WTC11 (cell line): ENCODE data around the gene ETV2. TPM values are rescaled to one million over a fixed set of nuclear protein-coding genes. Genes with fewer than 3 reads are reported as not detected.

Experiments used
- ATAC-seq: fragments of 200-7000 bp; cut with Tn5 transposase; 2 replicates; pipeline ENCODE4 v1.10.0; 2021; ENCODE audit warnings: mild to moderate bottlenecking, moderate library complexity
- CTCF ChIA-PET: fragments of 300-600 bp; sonication (Branson Sonifier 250); formaldehyde crosslinking; loops from one replicate; lab custom pipeline; 2021; ENCODE audit warnings: antibody characterized with exemption; lab: Charles Lee
- POLR2A ChIA-PET: fragments of 350-600 bp; sonication (Branson Sonifier 250); formaldehyde crosslinking; loops from one replicate; lab custom pipeline; 2021; ENCODE audit warnings: antibody characterized with exemption; lab: Charles Lee
- DNase-seq: peaks from one replicate; pipeline ENCODE4 v3.0.0; 2021; ENCODE audit warnings: low spot score
- H3K27ac Mint-ChIP-seq: 2 replicates; pipeline ENCODE4 v1.8.0; 2021; ENCODE audit warnings: mixed read lengths
- H3K27me3 Mint-ChIP-seq: 2 replicates; pipeline ENCODE4 v1.8.0; 2021; ENCODE audit warnings: low read depth, mild to moderate bottlenecking, moderate library complexity, mixed read lengths
- H3K36me3 Mint-ChIP-seq: 2 replicates; pipeline ENCODE4 v1.8.0; 2021; ENCODE audit warnings: mixed read lengths
- H3K4me1 Mint-ChIP-seq: 2 replicates; pipeline ENCODE4 v1.8.0; 2022; ENCODE audit warnings: mixed read lengths
- H3K4me3 Mint-ChIP-seq: 2 replicates; pipeline ENCODE4 v1.8.0; 2021; ENCODE audit warnings: mild to moderate bottlenecking, moderate library complexity, mixed read lengths
- H3K9me3 Mint-ChIP-seq: 2 replicates; pipeline ENCODE4 v1.8.0; 2021; ENCODE audit warnings: mixed read lengths
- GTF2I ChIP-seq: fragments of 250-450 bp; sonication (Bioruptor Pico); conservative IDR thresholded peaks from 2 replicates; pipeline ENCODE4 v1.4.0; 2021; ENCODE audit warnings: mild to moderate bottlenecking
- JAZF1 ChIP-seq: fragments of 250-450 bp; sonication (Bioruptor Pico); IDR thresholded peaks from 2 replicates; pipeline ENCODE4 v1.9.0; 2021; ENCODE audit warnings: moderate library complexity, mild to moderate bottlenecking, inconsistent platforms
- JUN ChIP-seq: sonication (generic); formaldehyde crosslinking; IDR thresholded peaks from 2 replicates; pipeline ENCODE4 v1.8.0; 2023; ENCODE audit warnings: mild to moderate bottlenecking, missing genetic modification reagents
- KAT7 ChIP-seq: sonication (generic); formaldehyde crosslinking; IDR thresholded peaks from 2 replicates; pipeline ENCODE4 v1.8.1; 2023; ENCODE audit warnings: missing genetic modification reagents, mild to moderate bottlenecking, borderline replicate concordance
- MXD4 ChIP-seq: fragments of 250-450 bp; sonication (Bioruptor Pico); IDR thresholded peaks from 2 replicates; pipeline ENCODE4 v1.8.0; 2021; ENCODE audit warnings: mild to moderate bottlenecking, moderate library complexity, borderline replicate concordance
- MYBL2 ChIP-seq: sonication (generic); formaldehyde crosslinking; IDR thresholded peaks from 2 replicates; pipeline ENCODE4 v1.8.1; 2023; ENCODE audit warnings: mild to moderate bottlenecking, moderate library complexity, missing genetic modification reagents
- NFATC4 ChIP-seq: fragments of 250-450 bp; sonication (Bioruptor Pico); IDR thresholded peaks from 2 replicates; pipeline ENCODE4 v1.9.0; 2021; ENCODE audit warnings: mild to moderate bottlenecking
- OVOL2 ChIP-seq: fragments of 250-450 bp; sonication (Bioruptor Pico); IDR thresholded peaks from 2 replicates; pipeline ENCODE4 v1.9.0; 2021; ENCODE audit warnings: mild to moderate bottlenecking, borderline replicate concordance
- PRRX2 ChIP-seq: fragments of 250-450 bp; sonication (Bioruptor Pico); IDR thresholded peaks from 2 replicates; pipeline ENCODE4 v1.8.0; 2021; ENCODE audit warnings: mild to moderate bottlenecking
- TEAD1 ChIP-seq: sonication (generic); formaldehyde crosslinking; IDR thresholded peaks from 2 replicates; pipeline ENCODE4 v1.8.0; 2022; ENCODE audit warnings: mild to moderate bottlenecking, missing genetic modification reagents
- ZBTB21 ChIP-seq: sonication (generic); formaldehyde crosslinking; IDR thresholded peaks from 2 replicates; pipeline ENCODE4 v1.8.1; 2023; ENCODE audit warnings: mild to moderate bottlenecking, missing genetic modification reagents, borderline replicate concordance
- ZNF263 ChIP-seq: sonication (generic); formaldehyde crosslinking; IDR thresholded peaks from 2 replicates; pipeline ENCODE4 v1.8.1; 2022; ENCODE audit warnings: low read depth, mild to moderate bottlenecking, moderate library complexity, missing genetic modification reagents
- ZNF416 ChIP-seq: fragments of 250-450 bp; sonication (Bioruptor Pico); IDR thresholded peaks from 2 replicates; pipeline ENCODE4 v1.9.0; 2021; ENCODE audit warnings: mild to moderate bottlenecking, inconsistent platforms
- ZNF671 ChIP-seq: fragments of 250-450 bp; sonication (Bioruptor Pico); IDR thresholded peaks from 2 replicates; pipeline ENCODE4 v1.8.0; 2021; ENCODE audit warnings: mild to moderate bottlenecking
- total RNA-seq: library from RNA; stranded (reverse); gene quantifications from 3 replicates; pipeline ENCODE4 v1.2.3, GENCODE V29; 2021
- TF ChIP-seq, protein P1 (sequence below): sonication (generic); formaldehyde crosslinking; IDR thresholded peaks from 2 replicates; pipeline ENCODE4 v1.8.1; 2023; ENCODE audit warnings: mild to moderate bottlenecking, moderate library complexity, missing genetic modification reagents
- TF ChIP-seq, protein P2 (sequence below): sonication (generic); formaldehyde crosslinking; IDR thresholded peaks from 2 replicates; pipeline ENCODE4 v1.8.0; 2023; ENCODE audit warnings: missing genetic modification reagents, mild to moderate bottlenecking, borderline replicate concordance
- TF ChIP-seq, protein P3 (sequence below): sonication (generic); formaldehyde crosslinking; IDR thresholded peaks from 2 replicates; pipeline ENCODE4 v1.8.1; 2023; ENCODE audit warnings: mild to moderate bottlenecking, missing genetic modification reagents
- TF ChIP-seq, protein P4 (sequence below): sonication (generic); formaldehyde crosslinking; IDR thresholded peaks from 2 replicates; pipeline ENCODE4 v1.8.1; 2023; ENCODE audit warnings: mild to moderate bottlenecking, missing genetic modification reagents
- TF ChIP-seq, protein P5 (sequence below): fragments of 250-450 bp; sonication (Bioruptor Pico); IDR thresholded peaks from 2 replicates; pipeline ENCODE4 v1.9.0; 2021; ENCODE audit warnings: mild to moderate bottlenecking, borderline replicate concordance
- TF ChIP-seq, protein P6 (sequence below): fragments of 250-450 bp; sonication (Bioruptor Pico); IDR thresholded peaks from 2 replicates; pipeline ENCODE4 v1.9.0; 2021; ENCODE audit warnings: mild to moderate bottlenecking

ETV2 gene
- total RNA-seq, 1 experiment from 2014 or later: 1.7 TPM

DNA sequence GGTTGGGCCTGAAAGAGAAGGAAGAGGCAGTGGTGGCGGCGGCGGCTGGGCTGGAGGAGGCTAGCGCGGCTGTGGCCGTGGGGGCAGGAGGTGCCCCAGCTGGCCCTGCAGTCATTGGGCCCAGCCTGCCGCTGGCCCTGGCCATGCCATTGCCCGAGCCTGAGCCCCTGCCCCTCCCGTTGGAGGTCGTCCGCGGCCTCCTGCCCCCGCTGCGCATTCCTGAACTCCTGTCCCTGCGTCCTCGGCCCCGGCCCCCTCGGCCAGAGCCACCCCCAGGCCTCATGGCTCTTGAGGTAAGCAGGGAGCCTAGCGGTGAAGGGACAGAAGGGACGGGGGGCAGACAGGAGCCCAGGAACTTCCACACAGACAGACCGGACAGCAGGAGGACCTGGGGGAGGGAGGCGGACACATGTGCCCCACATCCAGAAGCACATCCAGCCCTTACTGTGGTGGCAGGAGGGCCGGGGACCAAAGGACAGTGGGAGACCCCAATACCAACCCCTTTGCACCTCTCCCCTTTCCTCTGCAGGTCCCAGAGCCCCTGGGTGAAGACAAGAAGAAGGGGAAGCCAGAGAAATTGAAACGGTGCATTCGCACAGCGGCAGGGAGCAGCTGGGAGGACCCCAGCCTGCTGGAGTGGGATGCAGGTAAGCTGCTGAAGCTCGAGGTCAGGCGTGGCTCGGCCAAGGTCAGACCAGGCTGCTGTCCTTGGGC lies 7.7 kb upstream of the ETV2 start (continued):
- TF ChIP-seq, protein P1, sequence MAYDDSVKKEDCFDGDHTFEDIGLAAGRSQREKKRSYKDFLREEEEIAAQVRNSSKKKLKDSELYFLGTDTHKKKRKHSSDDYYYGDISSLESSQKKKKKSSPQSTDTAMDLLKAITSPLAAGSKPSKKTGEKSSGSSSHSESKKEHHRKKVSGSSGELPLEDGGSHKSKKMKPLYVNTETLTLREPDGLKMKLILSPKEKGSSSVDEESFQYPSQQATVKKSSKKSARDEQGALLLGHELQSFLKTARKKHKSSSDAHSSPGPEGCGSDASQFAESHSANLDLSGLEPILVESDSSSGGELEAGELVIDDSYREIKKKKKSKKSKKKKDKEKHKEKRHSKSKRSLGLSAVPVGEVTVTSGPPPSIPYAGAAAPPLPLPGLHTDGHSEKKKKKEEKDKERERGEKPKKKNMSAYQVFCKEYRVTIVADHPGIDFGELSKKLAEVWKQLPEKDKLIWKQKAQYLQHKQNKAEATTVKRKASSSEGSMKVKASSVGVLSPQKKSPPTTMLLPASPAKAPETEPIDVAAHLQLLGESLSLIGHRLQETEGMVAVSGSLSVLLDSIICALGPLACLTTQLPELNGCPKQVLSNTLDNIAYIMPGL (CRISPR knock-in tag): no peak
- no peak for TF ChIP-seq PRRX2 (CRISPR knock-in tag)

DNA sequence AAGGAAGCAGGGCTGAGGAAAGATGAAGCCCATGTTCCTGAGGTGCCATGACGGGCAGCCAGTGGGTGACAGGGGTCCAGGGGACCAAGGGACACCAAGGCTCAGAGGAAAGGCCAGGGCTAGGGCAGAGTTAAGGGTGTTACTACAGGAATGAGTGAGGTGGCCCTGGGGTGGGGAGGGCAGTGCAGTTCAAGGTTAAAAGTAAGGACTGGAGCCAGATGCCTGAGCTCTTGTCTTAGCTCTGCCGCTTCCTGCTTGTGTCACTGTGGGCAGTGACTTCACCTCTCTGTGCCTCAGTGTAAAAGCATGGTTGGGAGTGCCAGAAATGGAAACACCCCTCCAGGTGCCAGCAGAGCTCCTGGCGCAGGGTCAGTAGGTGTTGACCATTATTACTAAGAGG lies 4.9 kb upstream of the ETV2 start:
- H3K36me3 Mint-ChIP-seq: peaks cover 31% of the 10 kb centered on the region
- no peak overlapping the region for H3K4me3 Mint-ChIP-seq
- ATAC-seq (no peak), DNase-seq (no peak)
- H3K27me3 Mint-ChIP-seq: no peaks in the 10 kb centered on the region
- TF ChIP-seq, protein P2, sequence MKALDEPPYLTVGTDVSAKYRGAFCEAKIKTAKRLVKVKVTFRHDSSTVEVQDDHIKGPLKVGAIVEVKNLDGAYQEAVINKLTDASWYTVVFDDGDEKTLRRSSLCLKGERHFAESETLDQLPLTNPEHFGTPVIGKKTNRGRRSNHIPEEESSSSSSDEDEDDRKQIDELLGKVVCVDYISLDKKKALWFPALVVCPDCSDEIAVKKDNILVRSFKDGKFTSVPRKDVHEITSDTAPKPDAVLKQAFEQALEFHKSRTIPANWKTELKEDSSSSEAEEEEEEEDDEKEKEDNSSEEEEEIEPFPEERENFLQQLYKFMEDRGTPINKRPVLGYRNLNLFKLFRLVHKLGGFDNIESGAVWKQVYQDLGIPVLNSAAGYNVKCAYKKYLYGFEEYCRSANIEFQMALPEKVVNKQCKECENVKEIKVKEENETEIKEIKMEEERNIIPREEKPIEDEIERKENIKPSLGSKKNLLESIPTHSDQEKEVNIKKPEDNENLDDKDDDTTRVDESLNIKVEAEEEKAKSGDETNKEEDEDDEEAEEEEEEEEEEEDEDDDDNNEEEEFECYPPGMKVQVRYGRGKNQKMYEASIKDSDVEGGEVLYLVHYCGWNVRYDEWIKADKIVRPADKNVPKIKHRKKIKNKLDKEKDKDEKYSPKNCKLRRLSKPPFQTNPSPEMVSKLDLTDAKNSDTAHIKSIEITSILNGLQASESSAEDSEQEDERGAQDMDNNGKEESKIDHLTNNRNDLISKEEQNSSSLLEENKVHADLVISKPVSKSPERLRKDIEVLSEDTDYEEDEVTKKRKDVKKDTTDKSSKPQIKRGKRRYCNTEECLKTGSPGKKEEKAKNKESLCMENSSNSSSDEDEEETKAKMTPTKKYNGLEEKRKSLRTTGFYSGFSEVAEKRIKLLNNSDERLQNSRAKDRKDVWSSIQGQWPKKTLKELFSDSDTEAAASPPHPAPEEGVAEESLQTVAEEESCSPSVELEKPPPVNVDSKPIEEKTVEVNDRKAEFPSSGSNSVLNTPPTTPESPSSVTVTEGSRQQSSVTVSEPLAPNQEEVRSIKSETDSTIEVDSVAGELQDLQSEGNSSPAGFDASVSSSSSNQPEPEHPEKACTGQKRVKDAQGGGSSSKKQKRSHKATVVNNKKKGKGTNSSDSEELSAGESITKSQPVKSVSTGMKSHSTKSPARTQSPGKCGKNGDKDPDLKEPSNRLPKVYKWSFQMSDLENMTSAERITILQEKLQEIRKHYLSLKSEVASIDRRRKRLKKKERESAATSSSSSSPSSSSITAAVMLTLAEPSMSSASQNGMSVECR (CRISPR knock-in tag): no peak
- TF ChIP-seq JUN (CRISPR knock-in tag) (no peak), ZNF671 (CRISPR knock-in tag) (no peak), GTF2I (CRISPR knock-in tag) (no peak), TEAD1 (CRISPR knock-in tag) (no peak), MXD4 (no peak), ZBTB21 (CRISPR knock-in tag) (no peak), MYBL2 (CRISPR knock-in tag) (no peak), JAZF1 (no peak), ZNF416 (CRISPR knock-in tag) (no peak), KAT7 (CRISPR knock-in tag) (no peak), PRRX2 (CRISPR knock-in tag) (no peak), ZNF263 (CRISPR knock-in tag) (no peak), NFATC4 (CRISPR knock-in tag) (no peak), OVOL2 (CRISPR knock-in tag) (no peak)
- TF ChIP-seq, protein P3, sequence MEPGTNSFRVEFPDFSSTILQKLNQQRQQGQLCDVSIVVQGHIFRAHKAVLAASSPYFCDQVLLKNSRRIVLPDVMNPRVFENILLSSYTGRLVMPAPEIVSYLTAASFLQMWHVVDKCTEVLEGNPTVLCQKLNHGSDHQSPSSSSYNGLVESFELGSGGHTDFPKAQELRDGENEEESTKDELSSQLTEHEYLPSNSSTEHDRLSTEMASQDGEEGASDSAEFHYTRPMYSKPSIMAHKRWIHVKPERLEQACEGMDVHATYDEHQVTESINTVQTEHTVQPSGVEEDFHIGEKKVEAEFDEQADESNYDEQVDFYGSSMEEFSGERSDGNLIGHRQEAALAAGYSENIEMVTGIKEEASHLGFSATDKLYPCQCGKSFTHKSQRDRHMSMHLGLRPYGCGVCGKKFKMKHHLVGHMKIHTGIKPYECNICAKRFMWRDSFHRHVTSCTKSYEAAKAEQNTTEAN (CRISPR knock-in tag): no peak
- TF ChIP-seq, protein P4, sequence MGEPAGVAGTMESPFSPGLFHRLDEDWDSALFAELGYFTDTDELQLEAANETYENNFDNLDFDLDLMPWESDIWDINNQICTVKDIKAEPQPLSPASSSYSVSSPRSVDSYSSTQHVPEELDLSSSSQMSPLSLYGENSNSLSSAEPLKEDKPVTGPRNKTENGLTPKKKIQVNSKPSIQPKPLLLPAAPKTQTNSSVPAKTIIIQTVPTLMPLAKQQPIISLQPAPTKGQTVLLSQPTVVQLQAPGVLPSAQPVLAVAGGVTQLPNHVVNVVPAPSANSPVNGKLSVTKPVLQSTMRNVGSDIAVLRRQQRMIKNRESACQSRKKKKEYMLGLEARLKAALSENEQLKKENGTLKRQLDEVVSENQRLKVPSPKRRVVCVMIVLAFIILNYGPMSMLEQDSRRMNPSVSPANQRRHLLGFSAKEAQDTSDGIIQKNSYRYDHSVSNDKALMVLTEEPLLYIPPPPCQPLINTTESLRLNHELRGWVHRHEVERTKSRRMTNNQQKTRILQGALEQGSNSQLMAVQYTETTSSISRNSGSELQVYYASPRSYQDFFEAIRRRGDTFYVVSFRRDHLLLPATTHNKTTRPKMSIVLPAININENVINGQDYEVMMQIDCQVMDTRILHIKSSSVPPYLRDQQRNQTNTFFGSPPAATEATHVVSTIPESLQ: no peak
- TF ChIP-seq, protein P5, sequence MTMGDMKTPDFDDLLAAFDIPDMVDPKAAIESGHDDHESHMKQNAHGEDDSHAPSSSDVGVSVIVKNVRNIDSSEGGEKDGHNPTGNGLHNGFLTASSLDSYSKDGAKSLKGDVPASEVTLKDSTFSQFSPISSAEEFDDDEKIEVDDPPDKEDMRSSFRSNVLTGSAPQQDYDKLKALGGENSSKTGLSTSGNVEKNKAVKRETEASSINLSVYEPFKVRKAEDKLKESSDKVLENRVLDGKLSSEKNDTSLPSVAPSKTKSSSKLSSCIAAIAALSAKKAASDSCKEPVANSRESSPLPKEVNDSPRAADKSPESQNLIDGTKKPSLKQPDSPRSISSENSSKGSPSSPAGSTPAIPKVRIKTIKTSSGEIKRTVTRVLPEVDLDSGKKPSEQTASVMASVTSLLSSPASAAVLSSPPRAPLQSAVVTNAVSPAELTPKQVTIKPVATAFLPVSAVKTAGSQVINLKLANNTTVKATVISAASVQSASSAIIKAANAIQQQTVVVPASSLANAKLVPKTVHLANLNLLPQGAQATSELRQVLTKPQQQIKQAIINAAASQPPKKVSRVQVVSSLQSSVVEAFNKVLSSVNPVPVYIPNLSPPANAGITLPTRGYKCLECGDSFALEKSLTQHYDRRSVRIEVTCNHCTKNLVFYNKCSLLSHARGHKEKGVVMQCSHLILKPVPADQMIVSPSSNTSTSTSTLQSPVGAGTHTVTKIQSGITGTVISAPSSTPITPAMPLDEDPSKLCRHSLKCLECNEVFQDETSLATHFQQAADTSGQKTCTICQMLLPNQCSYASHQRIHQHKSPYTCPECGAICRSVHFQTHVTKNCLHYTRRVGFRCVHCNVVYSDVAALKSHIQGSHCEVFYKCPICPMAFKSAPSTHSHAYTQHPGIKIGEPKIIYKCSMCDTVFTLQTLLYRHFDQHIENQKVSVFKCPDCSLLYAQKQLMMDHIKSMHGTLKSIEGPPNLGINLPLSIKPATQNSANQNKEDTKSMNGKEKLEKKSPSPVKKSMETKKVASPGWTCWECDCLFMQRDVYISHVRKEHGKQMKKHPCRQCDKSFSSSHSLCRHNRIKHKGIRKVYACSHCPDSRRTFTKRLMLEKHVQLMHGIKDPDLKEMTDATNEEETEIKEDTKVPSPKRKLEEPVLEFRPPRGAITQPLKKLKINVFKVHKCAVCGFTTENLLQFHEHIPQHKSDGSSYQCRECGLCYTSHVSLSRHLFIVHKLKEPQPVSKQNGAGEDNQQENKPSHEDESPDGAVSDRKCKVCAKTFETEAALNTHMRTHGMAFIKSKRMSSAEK (CRISPR knock-in tag): no peak
- TF ChIP-seq, protein P6, sequence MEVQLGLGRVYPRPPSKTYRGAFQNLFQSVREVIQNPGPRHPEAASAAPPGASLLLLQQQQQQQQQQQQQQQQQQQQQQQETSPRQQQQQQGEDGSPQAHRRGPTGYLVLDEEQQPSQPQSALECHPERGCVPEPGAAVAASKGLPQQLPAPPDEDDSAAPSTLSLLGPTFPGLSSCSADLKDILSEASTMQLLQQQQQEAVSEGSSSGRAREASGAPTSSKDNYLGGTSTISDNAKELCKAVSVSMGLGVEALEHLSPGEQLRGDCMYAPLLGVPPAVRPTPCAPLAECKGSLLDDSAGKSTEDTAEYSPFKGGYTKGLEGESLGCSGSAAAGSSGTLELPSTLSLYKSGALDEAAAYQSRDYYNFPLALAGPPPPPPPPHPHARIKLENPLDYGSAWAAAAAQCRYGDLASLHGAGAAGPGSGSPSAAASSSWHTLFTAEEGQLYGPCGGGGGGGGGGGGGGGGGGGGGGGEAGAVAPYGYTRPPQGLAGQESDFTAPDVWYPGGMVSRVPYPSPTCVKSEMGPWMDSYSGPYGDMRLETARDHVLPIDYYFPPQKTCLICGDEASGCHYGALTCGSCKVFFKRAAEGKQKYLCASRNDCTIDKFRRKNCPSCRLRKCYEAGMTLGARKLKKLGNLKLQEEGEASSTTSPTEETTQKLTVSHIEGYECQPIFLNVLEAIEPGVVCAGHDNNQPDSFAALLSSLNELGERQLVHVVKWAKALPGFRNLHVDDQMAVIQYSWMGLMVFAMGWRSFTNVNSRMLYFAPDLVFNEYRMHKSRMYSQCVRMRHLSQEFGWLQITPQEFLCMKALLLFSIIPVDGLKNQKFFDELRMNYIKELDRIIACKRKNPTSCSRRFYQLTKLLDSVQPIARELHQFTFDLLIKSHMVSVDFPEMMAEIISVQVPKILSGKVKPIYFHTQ (CRISPR knock-in tag): no peak
- ChIA-PET POLR2A (no interaction called here), CTCF (no interaction called here)
- no peaks in the 10 kb centered on the region for H3K9me3 Mint-ChIP-seq
- peaks cover 17% of the 10 kb centered on the region for H3K4me1 Mint-ChIP-seq
- H3K27ac Mint-ChIP-seq: no peak overlapping the region
